ENCODE measurements around the gene GBP7. TPM values are rescaled to one million over a fixed set of nuclear protein-coding genes. Genes with fewer than 3 reads are reported as not detected.
"Not testable (repeated sequence)": the region's sequence is repeated elsewhere in the genome, so short reads cannot be mapped to it uniquely, and the experiment has no call there.

GBP7 gene
- total RNA-seq, 6 donors from 2014 or later = 0.34 TPM; not detected in 5

DNA sequence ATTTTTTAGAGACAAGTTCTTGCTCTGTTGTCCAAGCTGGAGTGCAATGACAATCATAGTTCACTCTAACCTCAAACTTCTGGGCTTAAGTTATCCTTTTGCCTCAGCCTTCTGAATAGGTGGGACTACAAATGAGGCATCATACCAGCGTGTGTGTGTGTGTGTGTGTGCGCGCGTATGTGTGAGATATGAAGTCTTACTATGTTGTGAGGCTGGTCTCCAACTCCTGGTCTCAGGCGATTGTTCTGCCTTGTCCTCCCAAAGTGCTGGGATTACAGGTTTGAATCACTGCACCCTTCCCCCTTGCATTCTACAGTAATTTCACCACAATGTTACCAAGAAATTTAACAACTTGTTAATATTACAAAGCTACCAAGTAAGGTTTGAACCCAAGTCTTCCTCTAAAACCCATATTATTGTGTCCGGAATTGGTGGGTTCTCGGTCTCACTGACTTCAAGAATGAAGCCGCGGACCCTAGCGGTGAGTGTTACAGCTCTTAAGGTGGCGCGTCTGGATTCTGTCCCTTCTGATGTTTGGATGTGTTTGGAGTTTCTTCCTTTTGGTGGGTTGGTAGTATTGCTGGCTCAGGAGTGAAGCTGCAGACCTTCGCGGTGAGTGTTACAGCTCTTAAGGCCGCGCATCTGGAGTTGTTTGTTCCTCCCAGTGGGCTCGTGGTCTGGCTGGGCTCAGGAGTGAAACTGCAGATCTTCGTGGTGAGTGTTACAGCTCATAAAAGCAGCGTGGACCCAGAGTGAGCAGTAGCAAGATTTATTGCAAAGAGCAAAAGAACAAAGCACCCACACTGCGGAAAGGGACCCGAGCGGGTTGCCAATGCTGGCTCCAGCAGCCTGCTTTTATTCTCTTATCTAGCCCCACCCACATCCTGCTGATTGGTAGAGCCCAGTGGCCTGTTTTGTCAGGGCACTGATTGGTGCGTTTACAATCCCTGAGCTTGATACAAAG is 48.9 kb downstream of the GBP7 start:
- H3K9me3 ChIP-seq; ATAC-seq (ENCODE audit: low FRiP score in 2 of 2); H3K27me3 ChIP-seq; H3K36me3 ChIP-seq: not testable (repeated sequence)
- DNase-seq = peak in 1 of 2 donors; percentile 28
- H3K4me1 ChIP-seq = peaks cover 34 to 49% (median 35%) of the 10 kb centered on the region in 4 donors
- peak overlapping the region in 1 of 4 donors; percentile 59 for H3K4me3 ChIP-seq
- whole genome bisulfite sequencing, 2 donors = 66 to 81% methylated on average over 23 of the region's 23 CpGs
- H3K27ac ChIP-seq = peak overlapping the region; percentile 83 to 90 (median 89)
- TF ChIP-seq POLR2A (IDR thresholded peaks at IDR 0.05) = peak in 2 of 4 donors; percentile 27 to 54

DNA sequence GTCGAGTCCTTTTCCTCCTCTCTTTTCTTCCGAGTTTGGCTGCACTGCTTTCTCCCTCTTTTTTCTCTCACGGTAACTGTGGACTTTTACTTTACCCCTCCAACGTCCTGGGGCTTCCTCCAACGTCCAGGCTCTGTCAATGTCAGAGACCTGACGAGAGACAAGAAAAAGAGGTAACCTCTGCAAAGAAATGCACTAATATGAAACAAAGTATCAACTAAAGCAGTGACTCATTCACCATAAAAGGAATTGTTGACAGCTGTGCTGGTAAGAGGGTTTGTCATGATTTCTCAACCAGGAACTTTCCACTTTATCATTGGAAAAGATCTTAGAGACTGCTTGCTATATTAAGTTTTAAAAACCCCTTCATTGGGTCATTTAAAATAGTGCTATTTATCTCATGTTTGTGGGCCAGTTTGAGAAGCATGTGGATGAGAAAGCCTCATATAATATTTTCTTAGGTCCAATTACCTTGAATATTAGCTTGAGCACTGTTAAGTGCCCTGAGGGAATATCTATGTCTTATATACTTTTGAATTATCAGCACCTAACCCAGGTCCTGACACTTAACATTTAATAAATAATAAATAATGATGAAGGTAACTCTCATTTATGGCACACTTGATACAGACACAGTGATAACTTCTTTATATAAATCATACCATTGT is 49.8 kb downstream of the GBP7 start, which contains the start of gene GBP2:
Gene GBP2 (minus strand): TSS at position 202 of the 668 bp plus-strand sequence. CDS start 4,148 bp downstream, outside the sequence.
- Histone ChIP-seq H3K36me3 (peaks cover 0 to 7% (median 2%) of the 10 kb centered on the region in 4 donors), H3K9me3 (no peaks in the 10 kb centered on the region), H3K27ac (peak within 1 kb of the TSS; percentile 83 to 90 (median 89)), H3K4me1 (peaks cover 34 to 49% (median 35%) of the 10 kb centered on the region in 4 donors), H3K27me3 (no peaks in the 10 kb centered on the region), H3K4me3 (peak within 1 kb of the TSS; percentile 41 to 59 (median 50))
- WGBS, 2 donors = 0 to 4% methylated on average over 6 of the region's 6 CpGs
- peak; percentile 83 to 92 for ATAC-seq (ENCODE audit: low FRiP score in 2 of 2)
- peak in 1 of 4 donors; percentile 46 for TF ChIP-seq EP300 (IDR thresholded peaks at IDR 0.05)
- TF ChIP-seq, protein P1, sequence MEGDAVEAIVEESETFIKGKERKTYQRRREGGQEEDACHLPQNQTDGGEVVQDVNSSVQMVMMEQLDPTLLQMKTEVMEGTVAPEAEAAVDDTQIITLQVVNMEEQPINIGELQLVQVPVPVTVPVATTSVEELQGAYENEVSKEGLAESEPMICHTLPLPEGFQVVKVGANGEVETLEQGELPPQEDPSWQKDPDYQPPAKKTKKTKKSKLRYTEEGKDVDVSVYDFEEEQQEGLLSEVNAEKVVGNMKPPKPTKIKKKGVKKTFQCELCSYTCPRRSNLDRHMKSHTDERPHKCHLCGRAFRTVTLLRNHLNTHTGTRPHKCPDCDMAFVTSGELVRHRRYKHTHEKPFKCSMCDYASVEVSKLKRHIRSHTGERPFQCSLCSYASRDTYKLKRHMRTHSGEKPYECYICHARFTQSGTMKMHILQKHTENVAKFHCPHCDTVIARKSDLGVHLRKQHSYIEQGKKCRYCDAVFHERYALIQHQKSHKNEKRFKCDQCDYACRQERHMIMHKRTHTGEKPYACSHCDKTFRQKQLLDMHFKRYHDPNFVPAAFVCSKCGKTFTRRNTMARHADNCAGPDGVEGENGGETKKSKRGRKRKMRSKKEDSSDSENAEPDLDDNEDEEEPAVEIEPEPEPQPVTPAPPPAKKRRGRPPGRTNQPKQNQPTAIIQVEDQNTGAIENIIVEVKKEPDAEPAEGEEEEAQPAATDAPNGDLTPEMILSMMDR (IDR thresholded peaks at IDR 0.05) = no peak
- TF ChIP-seq POLR2A (IDR thresholded peaks at IDR 0.05) = peak in 2 of 4 donors; percentile 41 to 68
- TF ChIP-seq POLR2AphosphoS5 (IDR thresholded peaks at IDR 0.05) = peak; percentile 55 to 62
- DNase-seq = no peak

DNA sequence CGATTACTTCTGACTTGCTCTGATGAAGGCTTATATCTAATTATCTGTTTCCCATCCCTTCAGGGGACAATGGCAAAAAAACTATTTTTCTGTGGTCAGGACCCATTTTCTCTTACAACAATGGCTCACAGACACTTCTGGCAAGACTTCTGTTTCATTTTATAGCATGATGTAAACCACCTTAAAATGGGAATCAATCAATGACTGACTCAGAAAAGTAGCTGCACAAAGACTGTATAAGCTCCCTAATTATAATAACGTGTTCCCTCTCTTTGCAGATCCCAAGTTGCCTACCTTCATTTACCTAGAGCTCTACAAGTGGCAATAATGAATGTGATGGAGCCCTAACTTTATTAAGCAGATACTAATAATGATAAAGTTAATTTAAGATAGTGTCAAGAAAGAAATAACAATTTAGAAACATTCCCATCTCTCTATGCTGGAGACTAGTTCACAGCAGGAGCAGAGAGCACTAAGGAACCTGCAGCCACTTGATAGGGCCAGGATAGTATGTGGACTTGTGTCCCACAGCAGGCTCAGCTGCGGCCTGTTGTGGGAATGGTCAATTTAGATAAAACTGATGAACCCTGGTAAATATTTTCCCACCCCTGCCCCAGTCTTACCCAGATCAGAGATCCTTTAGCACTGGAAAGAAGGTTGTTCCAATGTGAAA is 50.4 kb downstream of the GBP7 start:
- H3K27ac ChIP-seq = peak overlapping the region; percentile 83 to 90 (median 89)
- DNase-seq (peak in 1 of 2 donors; percentile 45), ATAC-seq (ENCODE audit: low FRiP score in 2 of 2) (peak; percentile 65 to 68)
- 26 to 31% methylated on average over 3 of the region's 3 CpGs for WGBS, 2 donors
- H3K9me3 ChIP-seq = no peaks in the 10 kb centered on the region
- no peaks in the 10 kb centered on the region for H3K27me3 ChIP-seq
- peak overlapping the region; percentile 41 to 59 (median 50) for H3K4me3 ChIP-seq
- H3K4me1 ChIP-seq = peaks cover 30 to 48% (median 33%) of the 10 kb centered on the region in 4 donors
- H3K36me3 ChIP-seq = peaks cover 0 to 14% (median 7%) of the 10 kb centered on the region in 4 donors
- TF ChIP-seq POLR2A (IDR thresholded peaks at IDR 0.05) = no peak
- TF ChIP-seq EP300 (IDR thresholded peaks at IDR 0.05) = no peak
- TF ChIP-seq, protein P1 (IDR thresholded peaks at IDR 0.05) = no peak
- TF ChIP-seq POLR2AphosphoS5 (IDR thresholded peaks at IDR 0.05) = no peak

DNA sequence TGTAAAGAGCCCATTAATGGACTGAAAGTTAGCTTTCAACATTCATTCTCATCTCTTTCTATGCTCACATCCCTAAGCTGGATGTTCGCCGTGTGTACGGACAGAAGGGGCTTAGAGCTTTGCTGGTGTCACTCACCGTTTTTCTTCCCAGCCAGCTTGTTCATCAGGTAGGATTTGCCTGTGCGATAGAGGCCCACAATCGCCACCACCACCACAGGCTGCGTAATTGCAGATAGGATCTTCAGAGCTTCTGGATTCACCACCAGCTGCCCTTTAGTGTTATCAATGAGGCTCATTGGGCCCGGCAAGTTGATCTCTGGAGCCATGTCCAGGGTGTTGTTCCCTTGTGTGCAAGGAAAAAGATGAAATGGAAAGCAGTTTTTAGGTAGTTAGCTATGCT is 54.2 kb downstream of the GBP7 start:
- H3K36me3 ChIP-seq = peaks cover 18 to 51% (median 27%) of the 10 kb centered on the region in 4 donors
- WGBS, 2 donors = 95 to 97% methylated on average over 8 of the region's 8 CpGs
- H3K27ac ChIP-seq = no peak overlapping the region

More for the DNA sequence above, 54.2 kb downstream of the GBP7 start:
- no peak overlapping the region for H3K4me3 ChIP-seq
- ATAC-seq (ENCODE audit: low FRiP score in 2 of 2) (no peak), DNase-seq (no peak)
- H3K27me3 ChIP-seq = no peaks in the 10 kb centered on the region
- no peaks in the 10 kb centered on the region for H3K9me3 ChIP-seq
- H3K4me1 ChIP-seq = peaks cover 13 to 26% (median 17%) of the 10 kb centered on the region in 4 donors
- TF ChIP-seq POLR2A (IDR thresholded peaks at IDR 0.05) (no peak), POLR2AphosphoS5 (IDR thresholded peaks at IDR 0.05) (no peak), EP300 (IDR thresholded peaks at IDR 0.05) (no peak)
- TF ChIP-seq, protein P1 (IDR thresholded peaks at IDR 0.05) = no peak
